ENCODE results near the gene ALG3.

DNA sequence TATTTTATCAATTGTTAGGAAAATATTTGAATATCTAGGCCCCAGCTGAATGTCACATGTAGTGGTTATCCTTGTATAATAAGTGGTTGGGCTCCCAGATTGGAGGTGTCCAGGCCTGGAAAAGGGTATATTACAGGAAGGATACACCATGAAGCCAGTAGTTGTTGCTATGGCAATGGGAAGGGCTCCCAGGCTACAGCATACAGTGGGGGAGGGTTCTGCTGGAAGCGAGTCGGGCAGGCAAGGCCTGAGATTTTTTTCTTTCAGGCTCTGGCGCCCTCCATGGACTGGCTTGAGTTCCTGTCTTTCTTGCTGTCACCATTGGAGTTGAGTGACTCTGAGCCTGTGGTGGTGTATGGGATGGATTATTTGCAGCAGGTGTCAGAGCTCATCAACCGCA, 35.9 kb upstream of the ALG3 start:
- TF ChIP-seq, protein P1, sequence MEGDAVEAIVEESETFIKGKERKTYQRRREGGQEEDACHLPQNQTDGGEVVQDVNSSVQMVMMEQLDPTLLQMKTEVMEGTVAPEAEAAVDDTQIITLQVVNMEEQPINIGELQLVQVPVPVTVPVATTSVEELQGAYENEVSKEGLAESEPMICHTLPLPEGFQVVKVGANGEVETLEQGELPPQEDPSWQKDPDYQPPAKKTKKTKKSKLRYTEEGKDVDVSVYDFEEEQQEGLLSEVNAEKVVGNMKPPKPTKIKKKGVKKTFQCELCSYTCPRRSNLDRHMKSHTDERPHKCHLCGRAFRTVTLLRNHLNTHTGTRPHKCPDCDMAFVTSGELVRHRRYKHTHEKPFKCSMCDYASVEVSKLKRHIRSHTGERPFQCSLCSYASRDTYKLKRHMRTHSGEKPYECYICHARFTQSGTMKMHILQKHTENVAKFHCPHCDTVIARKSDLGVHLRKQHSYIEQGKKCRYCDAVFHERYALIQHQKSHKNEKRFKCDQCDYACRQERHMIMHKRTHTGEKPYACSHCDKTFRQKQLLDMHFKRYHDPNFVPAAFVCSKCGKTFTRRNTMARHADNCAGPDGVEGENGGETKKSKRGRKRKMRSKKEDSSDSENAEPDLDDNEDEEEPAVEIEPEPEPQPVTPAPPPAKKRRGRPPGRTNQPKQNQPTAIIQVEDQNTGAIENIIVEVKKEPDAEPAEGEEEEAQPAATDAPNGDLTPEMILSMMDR (IDR thresholded peaks at IDR 0.05), result peak; percentile 81; the same call in 1 of the 2 replicates
- TF ChIP-seq POLR2AphosphoS5 (IDR thresholded peaks at IDR 0.05; ENCODE audit: low read depth, low read length), result no peak

Data from Panc1 (cell line).